ENCODE measurements around the gene SENP5.

SENP5 gene

GRCh38 chr3:196920733-196921132 lies 53.0 kb downstream of the SENP5 start:
- TF ChIP-seq ZFX (IDR thresholded peaks at IDR 0.05; ENCODE audit: borderline replicate concordance) (no peak), CTCF (IDR thresholded peaks at IDR 0.05) (no peak)

GRCh38 chr3:196927571-196928453 lies 60.1 kb downstream of the SENP5 start:
- no peak for TF ChIP-seq ZFX (IDR thresholded peaks at IDR 0.05; ENCODE audit: borderline replicate concordance)
- TF ChIP-seq CTCF (IDR thresholded peaks at IDR 0.05) = no peak

More at GRCh38 chr3:196920733-196921132, 53.0 kb downstream of the SENP5 start:
- no peak overlapping the region for H3K27ac ChIP-seq

GRCh38 chr3:196931157-196931556 lies 63.4 kb downstream of the SENP5 start:
- TF ChIP-seq CTCF (IDR thresholded peaks at IDR 0.05) (no peak), ZFX (IDR thresholded peaks at IDR 0.05; ENCODE audit: borderline replicate concordance) (no peak)
- no peak overlapping the region for H3K27ac ChIP-seq

More at GRCh38 chr3:196927571-196928453, 60.1 kb downstream of the SENP5 start:
- H3K27ac ChIP-seq = no peak overlapping the region

GRCh38 chr3:196931828-196932587 lies 64.3 kb downstream of the SENP5 start:
- TF ChIP-seq ZFX (IDR thresholded peaks at IDR 0.05; ENCODE audit: borderline replicate concordance) (no peak), CTCF (IDR thresholded peaks at IDR 0.05) (no peak)
- H3K27ac ChIP-seq = no peak overlapping the region

- TF ChIP-seq ZFX (IDR thresholded peaks at IDR 0.05; ENCODE audit: borderline replicate concordance) = no peak
- TF ChIP-seq CTCF (IDR thresholded peaks at IDR 0.05) = no peak
Observed at GRCh38 chr3:196932600-196932999, 64.9 kb downstream of the SENP5 start.

GRCh38 chr3:196936288-196936687 lies 68.6 kb downstream of the SENP5 start:
- no peak overlapping the region for H3K27ac ChIP-seq
- TF ChIP-seq CTCF (IDR thresholded peaks at IDR 0.05) = no peak
- TF ChIP-seq ZFX (IDR thresholded peaks at IDR 0.05; ENCODE audit: borderline replicate concordance) = no peak

More at GRCh38 chr3:196932600-196932999, 64.9 kb downstream of the SENP5 start:
- no peak overlapping the region for H3K27ac ChIP-seq
